ENCODE measurements around the gene PSD4.

PSD4 gene

GRCh38 chr2:113184531-113185230 lies 10.9 kb downstream of the PSD4 start:
- DNase-seq (ENCODE audit: low read depth in 2 of 2), result no peak

GRCh38 chr2:113185664-113186432 lies 12.1 kb downstream of the PSD4 start:
- DNase-seq (ENCODE audit: low read depth in 2 of 2), result no peak

DNA sequence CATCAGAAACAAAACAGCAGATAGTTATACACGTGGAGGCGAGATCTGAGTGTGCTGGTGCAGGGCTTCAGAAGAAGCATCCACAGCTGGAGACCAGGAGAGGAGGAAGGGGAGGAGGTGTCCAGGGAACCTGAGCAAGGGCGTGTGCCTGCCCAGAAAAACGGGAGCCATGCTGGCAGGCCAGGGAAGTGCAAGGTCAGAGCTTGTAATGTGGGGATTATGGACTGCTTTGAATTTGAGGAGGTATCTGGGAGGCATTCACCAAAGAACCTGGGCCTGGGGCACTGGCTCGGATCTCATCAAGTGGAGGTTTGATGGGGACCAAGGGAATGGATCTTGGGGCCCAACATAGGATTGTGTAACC lies 12.6 kb downstream of the PSD4 start:
- no peak for DNase-seq (ENCODE audit: low read depth in 2 of 2)

DNA sequence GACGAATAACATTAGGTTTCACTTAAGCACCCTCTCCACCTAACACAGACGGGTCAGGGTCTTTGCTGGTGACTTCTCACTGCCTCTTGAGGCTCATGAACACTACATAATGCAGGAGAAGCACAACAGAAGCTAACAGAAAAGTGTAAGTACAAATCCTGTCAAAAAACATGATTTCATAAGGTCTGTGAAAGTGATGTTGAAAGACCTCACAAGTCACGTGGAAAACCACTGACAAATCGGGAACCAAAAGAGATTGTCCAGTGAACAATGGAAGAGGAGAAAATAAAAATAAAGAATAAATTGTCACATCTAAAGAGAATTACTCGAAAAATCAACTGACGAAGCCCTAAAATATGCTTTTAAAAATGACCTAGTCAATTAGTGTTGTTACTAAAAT lies 14.0 kb downstream of the PSD4 start:
- no peak for DNase-seq (ENCODE audit: low read depth in 2 of 2)

DNA sequence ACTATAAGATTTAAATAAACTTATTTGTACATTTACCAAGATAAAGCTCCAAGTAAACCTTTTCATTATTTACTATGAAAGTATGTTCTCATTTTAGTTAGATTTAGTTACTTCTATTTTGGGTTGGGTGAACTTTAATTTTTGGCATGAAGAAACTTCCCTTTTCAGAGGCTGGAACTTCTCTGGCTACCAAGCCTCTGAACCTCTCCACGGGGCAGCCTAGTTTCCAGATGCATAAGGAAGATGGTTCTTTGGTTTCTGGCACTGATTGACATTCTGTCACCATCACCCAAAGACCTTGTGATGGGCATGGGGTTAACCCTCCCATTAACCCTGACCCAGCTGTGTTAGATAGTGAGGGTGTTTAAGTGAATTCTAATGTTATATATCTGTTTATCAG lies 17.1 kb downstream of the PSD4 start:
- no peak for DNase-seq (ENCODE audit: low read depth in 2 of 2)

DNA sequence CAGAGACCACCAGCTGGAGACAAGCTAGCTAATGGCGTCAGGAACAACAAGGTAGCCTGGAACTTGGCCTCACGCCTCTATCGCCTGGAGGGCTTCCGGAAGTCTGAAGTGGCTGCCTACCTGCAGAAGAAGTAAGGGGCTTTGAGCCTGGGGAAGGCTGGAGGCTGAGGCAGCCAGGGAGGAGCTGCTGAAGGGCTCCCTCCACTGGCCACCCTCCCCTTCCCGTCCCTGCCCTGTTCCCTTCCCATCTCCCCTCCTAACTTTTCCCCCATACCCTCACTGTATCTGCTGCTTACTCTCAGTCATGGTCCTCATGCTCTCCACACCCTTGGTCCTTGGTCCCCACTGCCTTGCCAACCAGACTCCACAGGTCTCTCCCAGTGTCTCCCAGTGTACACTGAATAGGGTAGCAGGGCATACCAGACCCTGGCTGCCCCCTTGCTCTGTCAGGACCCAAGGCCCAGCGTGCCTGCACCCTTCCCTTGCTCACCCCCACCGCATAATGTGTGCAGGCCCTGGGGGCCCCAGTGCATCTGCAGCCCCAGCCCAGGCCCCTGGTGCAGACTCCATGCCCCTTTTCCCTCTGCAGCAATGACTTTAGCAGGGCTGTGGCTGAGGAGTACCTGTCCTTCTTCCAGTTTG lies 18.8 kb downstream of the PSD4 start:
- no peak for DNase-seq (ENCODE audit: low read depth in 2 of 2)

DNA sequence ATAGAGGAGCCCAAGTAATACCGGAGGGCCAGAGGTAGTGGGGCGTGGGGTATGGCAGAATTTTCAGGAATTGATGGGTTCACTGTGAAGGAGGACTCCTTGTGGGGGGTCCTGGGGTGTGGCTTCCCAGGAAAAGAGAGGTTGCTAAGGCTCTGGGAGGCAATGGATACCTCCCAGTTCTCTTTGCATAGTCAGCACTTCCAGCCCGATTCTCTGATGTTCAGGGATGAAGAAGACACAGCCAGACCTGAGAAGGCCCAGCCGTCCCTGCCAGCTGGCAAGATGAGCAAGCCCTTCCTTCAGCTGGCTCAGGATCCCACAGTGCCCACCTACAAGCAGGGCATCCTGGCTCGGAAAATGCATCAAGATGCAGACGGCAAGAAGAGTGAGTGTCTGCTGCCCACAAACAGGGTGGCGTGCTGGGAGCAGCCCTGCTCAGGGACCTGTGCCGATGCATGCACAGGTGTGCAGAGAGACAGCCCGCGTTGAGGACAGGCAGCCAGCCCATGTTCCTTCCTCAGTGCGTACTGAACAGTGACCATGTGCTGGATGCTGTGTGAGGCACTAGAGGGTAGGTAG lies 22.2 kb downstream of the PSD4 start:
- no peak for DNase-seq (ENCODE audit: low read depth in 2 of 2)

GRCh38 chr2:113196839-113197238 lies 23.1 kb downstream of the PSD4 start:
- no peak for DNase-seq (ENCODE audit: low read depth in 2 of 2)

GRCh38 chr2:113197347-113198047 lies 23.7 kb downstream of the PSD4 start:
- DNase-seq (ENCODE audit: low read depth in 2 of 2), result no peak

GRCh38 chr2:113198048-113198789 lies 24.4 kb downstream of the PSD4 start:
- no peak for DNase-seq (ENCODE audit: low read depth in 2 of 2)

GRCh38 chr2:113198790-113199612 lies 25.2 kb downstream of the PSD4 start:
- peak; percentile 32 to 64 for DNase-seq (ENCODE audit: low read depth in 2 of 2)

DNA sequence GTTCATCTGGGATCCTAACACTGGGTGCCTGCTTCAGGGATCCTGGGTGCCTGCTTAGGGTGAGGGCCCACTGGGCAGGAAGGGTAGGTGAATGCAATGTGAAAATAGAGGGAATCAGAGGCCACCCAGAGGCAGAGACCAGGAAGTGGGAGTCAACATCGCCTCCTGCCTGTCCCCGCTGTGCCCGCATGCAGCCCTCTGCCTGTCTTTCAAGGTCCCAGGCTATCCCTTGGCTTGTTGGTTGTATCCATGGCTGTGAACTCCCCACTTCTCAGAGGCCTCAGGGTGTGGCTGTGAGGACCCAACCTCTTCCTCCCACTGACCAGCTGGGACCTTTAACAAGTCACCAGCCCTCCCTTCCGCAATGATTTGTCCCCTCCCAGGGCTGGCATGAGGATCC lies 26.5 kb downstream of the PSD4 start:
- DNase-seq (ENCODE audit: low read depth in 2 of 2), result no peak

DNA sequence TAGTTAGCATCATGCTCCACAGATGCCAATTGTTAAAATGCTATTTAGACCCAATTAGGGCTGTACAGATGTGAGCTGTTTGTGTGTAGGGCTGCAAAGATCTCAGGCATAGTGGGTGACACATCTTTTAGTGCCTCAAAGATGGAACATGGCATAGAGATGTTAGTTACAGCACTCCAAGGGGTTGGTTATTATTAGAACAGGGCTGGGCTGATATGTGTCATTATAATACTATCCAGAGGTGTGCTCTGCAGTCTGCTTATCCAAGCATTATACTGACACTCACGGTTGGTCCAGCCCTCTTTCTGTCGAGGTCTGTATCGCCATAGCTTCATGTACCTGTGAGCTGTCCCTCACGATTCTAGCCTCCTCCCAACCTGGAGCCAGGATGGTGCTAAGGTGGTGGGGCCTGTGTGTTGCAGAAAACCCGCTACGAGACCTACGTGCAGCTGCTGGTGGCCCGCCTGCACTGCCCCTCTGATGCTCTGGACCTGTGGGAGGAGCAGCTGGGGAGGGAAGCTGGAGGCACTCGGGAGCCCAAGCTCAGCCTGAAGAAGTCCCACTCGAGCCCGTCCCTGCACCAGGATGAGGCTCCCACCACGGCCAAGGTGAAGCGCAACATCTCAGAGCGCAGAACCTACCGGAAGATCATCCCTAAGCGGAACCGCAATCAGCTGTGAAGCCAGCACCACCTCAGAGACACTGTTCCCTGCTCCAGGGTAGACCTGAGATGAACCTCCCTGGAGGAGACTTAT lies 27.1 kb downstream of the PSD4 start:
- DNase-seq (ENCODE audit: low read depth in 2 of 2), result no peak

- DNase-seq (ENCODE audit: low read depth in 2 of 2), result no peak
These were observed 27.9 kb downstream of the PSD4 start for GRCh38 chr2:113201496-113202304.

GRCh38 chr2:113202305-113203216 lies 28.8 kb downstream of the PSD4 start:
- no peak for DNase-seq (ENCODE audit: low read depth in 2 of 2)

DNA sequence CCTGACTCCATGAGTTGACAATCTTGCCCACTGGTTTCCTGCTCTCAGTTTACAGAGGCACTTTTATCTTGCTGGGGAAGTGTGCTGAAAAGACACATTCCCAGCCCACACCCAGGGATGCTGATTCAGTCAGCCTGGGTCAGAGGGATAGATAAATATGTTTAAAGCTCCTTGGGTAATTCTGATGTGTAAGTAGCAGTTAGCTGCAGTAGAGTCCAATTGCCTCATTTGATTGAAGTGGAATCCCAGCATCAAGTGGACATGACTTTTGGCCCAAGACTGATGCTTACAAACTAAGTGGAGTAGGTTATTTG lies 29.4 kb downstream of the PSD4 start:
- DNase-seq (ENCODE audit: low read depth in 2 of 2), result no peak

- peak; percentile 45 to 50 for DNase-seq (ENCODE audit: low read depth in 2 of 2)
These were observed 30.2 kb downstream of the PSD4 start for GRCh38 chr2:113203901-113204519.
